NCI-H2227 treated with DMSO at 0.1 percent for 48 hours (cell line): ENCODE data around the gene GPATCH4.
"Not testable (repeated sequence)": the region's sequence is repeated elsewhere in the genome, so short reads cannot be mapped to it uniquely, and the experiment has no call there.

Experiments used
- DNase-seq: peaks from one replicate; lab custom pipeline; 2025; lab: John Stamatoyannopoulos, UW

Gene GPATCH4

DNA sequence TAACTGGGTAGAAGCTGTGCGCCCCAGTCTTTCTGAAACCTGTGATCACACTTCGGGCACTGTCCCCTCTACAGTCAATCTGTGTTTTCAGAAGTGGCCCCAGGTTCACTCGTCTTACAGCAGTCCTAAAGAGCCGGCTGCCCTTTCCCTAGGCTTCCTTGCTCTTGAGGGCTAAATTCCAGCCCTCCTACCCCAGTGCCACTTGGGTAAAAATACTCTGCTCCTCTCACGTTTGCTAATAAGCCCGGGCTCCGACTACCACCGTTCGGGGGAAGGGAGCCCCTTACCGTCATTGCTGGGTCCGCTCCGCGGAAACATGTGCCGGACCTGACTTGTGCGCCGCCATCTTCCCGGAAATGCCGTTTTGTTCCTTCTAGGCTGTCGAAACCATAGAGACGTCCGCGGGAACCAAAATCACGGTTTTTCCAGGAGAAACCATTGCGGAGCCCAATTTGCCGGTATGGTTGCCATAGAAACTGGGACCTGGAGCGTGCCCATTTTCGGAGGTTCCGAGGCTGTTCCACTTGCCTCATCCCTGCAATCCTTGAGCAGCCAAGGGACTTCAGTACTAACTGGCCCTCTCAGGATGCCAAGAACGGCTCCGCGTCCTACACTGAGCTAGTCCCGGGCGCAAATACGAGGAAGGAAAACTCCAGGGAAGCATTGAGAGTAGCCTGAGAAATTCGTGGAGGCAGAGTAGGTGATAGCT, at the start of gene GPATCH4:
TSS of gene GPATCH4 (minus strand) at position 358 of the 709 bp plus-strand sequence.
- peak; percentile 91 for DNase-seq

DNA sequence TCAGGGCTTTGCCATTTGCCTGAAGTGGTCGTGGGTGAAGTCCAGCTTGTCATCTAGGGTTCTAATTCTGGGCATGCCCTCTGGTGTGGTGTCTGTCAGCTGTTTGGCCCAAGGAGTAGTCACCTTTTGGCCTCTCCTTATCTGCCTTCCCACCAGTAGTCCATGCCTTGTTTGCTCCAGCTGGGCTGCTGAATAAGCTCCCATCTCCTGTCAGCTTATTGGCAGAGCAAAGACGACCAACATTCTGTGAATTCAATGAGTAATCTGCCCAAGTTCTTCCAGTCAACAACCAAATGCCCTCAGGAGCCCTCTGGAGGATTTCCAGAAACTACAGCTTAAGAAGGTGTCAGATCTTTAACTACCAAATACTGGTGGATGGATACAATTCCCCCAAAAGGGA, 47.7 kb upstream of the GPATCH4 start:
- DNase-seq, result no peak

- DNase-seq, result no peak
Observed at GRCh38 chr1:156648496-156648895, 47.2 kb upstream of the GPATCH4 start.

GRCh38 chr1:156647351-156647750, 46.1 kb upstream of the GPATCH4 start:
- no peak for DNase-seq

GRCh38 chr1:156646738-156647211, 45.5 kb upstream of the GPATCH4 start:
- DNase-seq, result no peak

GRCh38 chr1:156645666-156646065, 44.4 kb upstream of the GPATCH4 start:
- DNase-seq, result no peak

DNA sequence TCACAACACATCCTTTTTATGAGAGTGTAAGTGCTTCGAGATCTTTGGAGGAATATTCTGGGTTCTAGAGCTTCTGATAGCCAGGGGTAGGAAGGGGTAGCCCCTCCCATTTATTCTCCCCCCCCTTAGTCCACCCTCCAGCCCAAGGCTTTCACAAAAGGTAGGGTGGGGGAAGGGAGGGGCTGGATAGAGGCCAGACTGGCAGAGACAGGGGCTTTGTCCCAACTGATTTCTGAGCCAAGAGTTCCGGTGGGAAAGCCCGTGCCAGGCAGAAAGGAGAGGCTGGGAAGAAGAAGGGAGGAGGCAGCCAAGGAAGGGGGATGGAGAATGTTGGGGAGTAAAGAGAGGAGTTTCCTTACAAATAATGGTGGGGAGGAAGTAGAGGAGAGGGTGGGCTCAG, 43.8 kb upstream of the GPATCH4 start:
- no peak for DNase-seq

DNA sequence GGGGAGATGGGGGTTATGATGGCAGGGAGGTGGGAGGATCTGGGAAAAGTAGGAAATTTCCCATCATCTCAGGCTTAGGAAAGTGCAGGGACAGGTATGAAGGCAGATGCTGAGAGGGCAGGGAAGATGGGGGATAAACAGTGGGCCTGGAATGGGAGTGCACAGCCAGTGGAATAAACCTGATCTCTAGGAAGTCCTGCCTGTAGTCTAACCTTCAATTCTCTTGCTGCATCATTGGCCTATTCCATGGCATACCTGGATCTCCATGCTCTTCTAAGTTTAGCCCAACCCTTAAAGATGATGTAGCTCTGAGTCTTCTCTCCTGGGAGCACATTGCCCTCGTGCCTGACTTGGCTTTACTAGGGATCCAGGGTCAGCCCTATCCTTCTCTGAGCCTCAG, 43.4 kb upstream of the GPATCH4 start:
- no peak for DNase-seq

- no peak for DNase-seq
Observed at GRCh38 chr1:156644146-156644545, 42.9 kb upstream of the GPATCH4 start.

GRCh38 chr1:156643778-156644092, 42.5 kb upstream of the GPATCH4 start:
- no peak for DNase-seq

- no peak for DNase-seq
Observed at GRCh38 chr1:156643049-156643777, 41.9 kb upstream of the GPATCH4 start.

GRCh38 chr1:156642265-156643048, 41.2 kb upstream of the GPATCH4 start:
- no peak for DNase-seq

- DNase-seq, result peak; percentile 71
Observed at GRCh38 chr1:156641761-156642264, 40.5 kb upstream of the GPATCH4 start, which contains the start of gene BCAN. Gene BCAN, plus strand, starts transcription at chr1:156642117. Its CDS starts 3,938 bp downstream, at chr1:156646055.

DNA sequence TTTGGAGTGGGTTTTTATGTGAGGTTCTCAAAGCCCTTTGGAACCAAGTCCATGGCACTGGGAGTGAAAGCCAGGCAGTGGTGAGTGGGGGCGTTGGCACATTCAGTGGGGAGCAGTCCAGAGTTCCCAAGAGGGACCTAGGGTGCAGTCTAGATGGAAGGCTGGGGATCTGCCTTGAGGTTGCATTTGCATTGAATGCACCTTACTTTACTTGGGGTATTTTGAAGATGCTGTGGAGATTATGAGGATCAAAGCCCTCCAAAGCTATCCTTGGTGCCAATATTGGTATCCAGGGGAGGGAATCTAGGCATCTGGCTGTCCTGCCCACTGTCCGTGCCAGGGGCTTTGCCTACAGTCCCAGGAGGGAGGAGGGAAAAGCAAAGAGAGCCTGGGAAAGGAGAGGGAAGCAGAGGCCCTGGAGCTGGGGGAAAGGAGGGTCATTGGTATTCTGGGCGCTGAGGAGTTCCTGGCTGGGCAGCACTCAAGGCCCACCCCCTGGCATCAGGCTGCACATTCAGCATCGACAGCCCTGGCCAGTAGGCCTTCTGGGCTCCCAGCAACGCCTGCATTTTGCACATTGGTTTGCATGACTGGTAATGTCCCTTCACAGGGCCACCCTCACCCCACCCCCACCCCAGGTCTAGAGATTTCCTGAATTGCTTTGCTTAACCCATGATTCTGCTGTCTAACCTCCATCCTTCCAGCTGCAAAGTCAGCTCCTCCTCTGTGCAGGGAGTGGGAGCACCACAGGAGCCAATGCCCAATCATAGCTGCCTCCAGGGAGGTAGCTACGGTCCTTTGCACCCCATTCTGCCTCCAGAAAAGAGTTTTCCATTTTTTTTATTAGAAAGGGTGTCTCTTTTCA, 39.8 kb upstream of the GPATCH4 start:
- no peak for DNase-seq

DNA sequence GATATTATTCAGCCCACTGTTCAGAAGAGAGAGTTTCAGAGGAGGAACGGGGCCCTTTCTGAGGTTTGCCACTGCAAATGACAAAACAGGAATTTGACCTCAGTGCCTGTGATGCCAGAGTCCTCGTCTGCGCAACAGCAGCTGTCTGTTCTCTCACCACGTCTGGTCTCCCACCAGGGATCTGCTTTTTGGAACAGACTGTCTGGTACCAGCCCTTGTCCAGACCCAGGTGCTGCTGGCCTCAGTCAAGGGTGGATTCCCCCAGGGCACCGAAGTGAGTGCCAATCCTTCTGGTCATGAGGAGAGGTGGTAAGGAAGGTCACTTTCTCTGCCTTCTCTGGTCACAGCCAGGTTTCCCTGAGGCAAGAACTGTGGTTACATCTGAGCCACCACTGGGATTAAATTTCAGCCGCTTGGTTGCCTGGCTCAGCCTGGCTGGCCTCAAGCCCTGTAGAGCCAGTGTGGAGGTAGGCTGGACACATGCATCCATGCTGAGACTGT, 38.4 kb upstream of the GPATCH4 start:
- DNase-seq, result no peak

DNA sequence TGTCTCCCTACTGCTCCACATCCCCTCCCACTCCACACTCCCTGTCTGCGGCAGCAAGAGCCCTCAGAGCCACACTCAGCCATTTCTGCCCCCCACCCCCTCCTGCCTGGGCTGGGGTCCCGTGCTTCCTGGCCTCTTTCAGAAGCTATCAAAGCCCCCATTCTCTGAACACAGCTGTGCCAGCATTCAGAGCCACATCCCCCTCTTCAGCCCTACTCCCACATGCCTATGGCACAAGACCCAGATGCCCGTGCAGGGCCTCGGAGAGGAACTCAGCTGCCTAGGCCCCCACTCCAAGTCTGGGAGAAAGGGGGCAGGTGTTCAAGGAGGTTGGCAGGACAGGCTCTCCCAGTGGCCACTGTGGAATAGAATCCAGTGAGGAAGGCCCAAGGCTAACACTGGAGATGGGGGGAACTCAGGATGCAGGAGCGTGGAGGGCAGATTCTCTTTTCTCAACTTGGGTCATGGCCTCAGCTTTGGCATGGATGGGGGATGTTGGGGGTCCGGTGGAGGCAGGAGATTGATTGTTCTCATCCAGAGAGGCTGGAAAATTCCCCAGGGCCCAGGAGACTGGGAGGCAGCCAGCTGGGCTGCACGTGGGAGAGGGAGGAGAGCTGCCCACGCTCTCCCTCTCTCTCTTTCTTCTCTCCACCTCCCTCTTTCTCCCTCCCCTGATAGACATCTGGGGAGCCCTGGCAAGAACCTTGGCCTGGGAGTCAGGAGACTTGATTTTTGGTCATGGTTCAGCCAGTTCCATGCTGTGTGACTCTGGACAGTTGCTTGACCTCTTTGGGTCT, 37.1 kb upstream of the GPATCH4 start:
- DNase-seq, result no peak

- DNase-seq, result no peak
Observed at GRCh38 chr1:156632355-156632754, 31.1 kb upstream of the GPATCH4 start.

DNA sequence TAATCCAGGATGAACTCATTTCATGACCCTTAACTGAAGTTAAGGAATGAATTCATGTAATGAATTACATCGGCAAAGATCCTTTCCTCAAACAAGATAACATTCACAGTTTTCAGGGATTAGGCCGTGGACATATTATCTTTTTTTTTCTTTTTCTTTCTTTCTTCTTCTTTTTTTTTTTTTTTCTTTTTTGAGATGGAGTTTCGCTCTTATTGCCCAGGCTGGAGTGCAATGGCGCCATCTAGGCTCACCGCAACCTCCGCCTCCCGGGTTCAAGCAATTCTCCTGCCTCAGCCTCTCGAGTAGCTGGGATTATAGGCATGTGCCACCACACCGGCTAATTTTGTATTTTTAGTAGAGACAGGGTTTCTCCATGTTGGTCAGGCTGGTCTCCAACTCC, 29.9 kb upstream of the GPATCH4 start:
- DNase-seq, result not testable (repeated sequence)

GRCh38 chr1:156629823-156630449, 28.7 kb upstream of the GPATCH4 start:
- DNase-seq, result no peak

- DNase-seq, result peak; percentile 57
Observed at GRCh38 chr1:156627313-156627880, 26.1 kb upstream of the GPATCH4 start.
